ENCODE data around the gene TMEM115. TPM values are rescaled to one million over a fixed set of nuclear protein-coding genes. Genes with fewer than 3 reads are reported as not detected.

TMEM115 gene
- total RNA-seq, 1 experiment from 2014 or later = 17.3 TPM

- no peak overlapping the region for H3K27ac ChIP-seq (ENCODE audit: low read depth, low read length, poor library complexity, severe bottlenecking)
- POLR2A ChIA-PET (ENCODE audit: low non-redundant PET) = no interaction called here
- H3K27me3 ChIP-seq (replicated peaks; ENCODE audit: insufficient read depth, low read depth, low read length, poor library complexity) = no peaks in the 10 kb centered on the region
- H3K36me3 ChIP-seq (ENCODE audit: insufficient read depth, low read length, poor library complexity, severe bottlenecking) = peaks cover 16% of the 10 kb centered on the region
- H3K9me3 ChIP-seq (ENCODE audit: low read depth, low read length, poor library complexity, severe bottlenecking) = no peaks in the 10 kb centered on the region
- H3K4me1 ChIP-seq (ENCODE audit: insufficient read depth, low read length, poor library complexity, severe bottlenecking) = no peaks in the 10 kb centered on the region
- no peak overlapping the region for H3K4me3 ChIP-seq (ENCODE audit: low read depth, low read length, poor library complexity, severe bottlenecking)
- intact Hi-C loops (cut with micrococcal nuclease; ENCODE audit: unreplicated experiment) = no loop called here
- DNase-seq (ENCODE audit: low spot score) = no peak
- no TSS peak for BruUV-seq (replicated peaks)
- CTCF ChIA-PET = no interaction called here
- no peak for TF ChIP-seq EZH2 (IDR thresholded peaks at IDR 0.05; ENCODE audit: borderline replicate concordance, low read depth, low read length, poor library complexity, severe bottlenecking)
- TF ChIP-seq CTCF (conservative IDR thresholded peaks at IDR 0.05; ENCODE audit: low read depth, low read length) = no peak
Observed at GRCh38 chr3:50334339-50335075, 24.8 kb downstream of the TMEM115 start.

- intact Hi-C loops (cut with micrococcal nuclease; ENCODE audit: unreplicated experiment) = no loop called here
- Histone ChIP-seq H3K27ac (ENCODE audit: low read depth, low read length, poor library complexity, severe bottlenecking) (no peak overlapping the region), H3K4me3 (ENCODE audit: low read depth, low read length, poor library complexity, severe bottlenecking) (no peak overlapping the region)
Observed at GRCh38 chr3:50333744-50334328, 25.5 kb downstream of the TMEM115 start.

GRCh38 chr3:50331364-50331907 lies 27.9 kb downstream of the TMEM115 start:
- intact Hi-C loops (cut with micrococcal nuclease; ENCODE audit: unreplicated experiment) = no loop called here
- Histone ChIP-seq H3K27ac (ENCODE audit: low read depth, low read length, poor library complexity, severe bottlenecking) (no peak overlapping the region), H3K4me3 (ENCODE audit: low read depth, low read length, poor library complexity, severe bottlenecking) (no peak overlapping the region), H3K4me1 (ENCODE audit: insufficient read depth, low read length, poor library complexity, severe bottlenecking) (no peaks in the 10 kb centered on the region), H3K9me3 (ENCODE audit: low read depth, low read length, poor library complexity, severe bottlenecking) (no peaks in the 10 kb centered on the region), H3K36me3 (ENCODE audit: insufficient read depth, low read length, poor library complexity, severe bottlenecking) (peaks cover 16% of the 10 kb centered on the region), H3K27me3 (replicated peaks; ENCODE audit: insufficient read depth, low read depth, low read length, poor library complexity) (no peaks in the 10 kb centered on the region)
- ChIA-PET POLR2A (ENCODE audit: low non-redundant PET) (no interaction called here), CTCF (no interaction called here)
- BruUV-seq (replicated peaks) = no TSS peak
- no peak for DNase-seq (ENCODE audit: low spot score)
- TF ChIP-seq EZH2 (IDR thresholded peaks at IDR 0.05; ENCODE audit: borderline replicate concordance, low read depth, low read length, poor library complexity, severe bottlenecking) = no peak
- TF ChIP-seq CTCF (conservative IDR thresholded peaks at IDR 0.05; ENCODE audit: low read depth, low read length) = no peak

More at GRCh38 chr3:50333744-50334328, 25.5 kb downstream of the TMEM115 start:
- H3K4me1 ChIP-seq (ENCODE audit: insufficient read depth, low read length, poor library complexity, severe bottlenecking) = no peaks in the 10 kb centered on the region
- H3K36me3 ChIP-seq (ENCODE audit: insufficient read depth, low read length, poor library complexity, severe bottlenecking) = peaks cover 16% of the 10 kb centered on the region
- no peaks in the 10 kb centered on the region for H3K27me3 ChIP-seq (replicated peaks; ENCODE audit: insufficient read depth, low read depth, low read length, poor library complexity)
- TF ChIP-seq EZH2 (IDR thresholded peaks at IDR 0.05; ENCODE audit: borderline replicate concordance, low read depth, low read length, poor library complexity, severe bottlenecking) (no peak), CTCF (conservative IDR thresholded peaks at IDR 0.05; ENCODE audit: low read depth, low read length) (no peak)
- no peaks in the 10 kb centered on the region for H3K9me3 ChIP-seq (ENCODE audit: low read depth, low read length, poor library complexity, severe bottlenecking)
- CTCF ChIA-PET = no interaction called here
- POLR2A ChIA-PET (ENCODE audit: low non-redundant PET) = no interaction called here
- no TSS peak for BruUV-seq (replicated peaks)
- no peak for DNase-seq (ENCODE audit: low spot score)
